Measurements from ENCODE around the gene HLA-DMB. TPM values are rescaled to one million over a fixed set of nuclear protein-coding genes. Genes with fewer than 3 reads are reported as not detected.

The HLA-DMB gene
- total and polyA plus RNA-seq, 10 of the 15 experiments (the other 5 are each of a cell fraction or from before 2014, with no cell fraction given), result 114 to 173 (median 150) TPM

DNA sequence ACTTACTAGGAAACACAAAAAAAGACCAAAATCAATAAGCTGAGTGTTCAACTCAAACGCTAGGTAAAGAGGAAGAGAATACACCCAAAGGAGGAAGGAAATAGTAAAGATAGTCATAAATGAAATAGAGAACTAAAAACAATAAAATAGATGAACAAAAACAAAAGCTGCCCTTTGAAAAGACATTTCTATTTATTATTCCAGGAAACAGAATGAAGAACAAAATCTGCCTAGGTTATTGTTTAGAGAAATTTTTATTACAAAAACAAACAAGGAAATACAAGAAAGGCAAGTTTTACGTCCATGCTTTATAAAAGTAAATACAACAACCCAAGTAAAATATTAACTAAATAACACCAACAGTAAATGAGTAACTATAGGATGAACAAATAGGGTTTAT is 20.1 kb downstream of the HLA-DMB start (continued):
- 0 out of 2 replicates have a peak, but pooled peaks have one; percentile 23 for TF ChIP-seq NFIC (IDR thresholded peaks at IDR 0.05; ENCODE audit: low read depth, low read length)
- no peak for TF ChIP-seq KLF5 (IDR thresholded peaks at IDR 0.05; ENCODE audit: partially characterized antibody)

DNA sequence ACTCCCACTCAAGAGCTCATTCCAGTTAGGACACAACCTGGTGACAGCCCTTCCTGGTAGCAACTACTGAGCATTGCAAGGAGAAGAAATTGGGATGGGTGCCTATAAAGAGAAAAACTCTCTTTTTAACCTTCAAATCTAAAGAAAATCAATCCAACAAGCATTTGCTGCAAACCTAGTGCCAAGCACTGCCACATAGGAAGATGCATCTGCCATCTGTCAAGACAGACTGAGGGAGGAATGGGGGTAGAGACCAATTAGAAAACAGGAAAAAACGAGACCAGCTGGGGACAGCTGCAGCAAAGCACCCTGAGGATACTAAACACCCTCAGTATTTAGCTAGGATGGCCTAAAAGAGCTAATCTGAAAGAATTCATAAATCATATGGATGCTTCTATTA is 27.9 kb downstream of the HLA-DMB start:
- no TSS peak for BruUV-seq (replicated peaks)
- no peaks in the 10 kb centered on the region for H3K4me1 ChIP-seq (ENCODE audit: control insufficient read depth, insufficient read depth, low read length)
- H3K27ac ChIP-seq (ENCODE audit: control insufficient read depth, insufficient read depth), result no peak overlapping the region
- DNase-seq (ENCODE audit: low read depth, low spot score) (no peak), FAIRE-seq (no peak), ATAC-seq (no peak)
- POLR2A ChIA-PET, result interaction anchor here (1.0 to 1.4 kb wide), 4 partner anchors 18 to 76 kb away, joined by 3 read pairs; partner anchors contain the start of gene HLA-DMA
- 0% methylated on average over 1 of the region's 1 CpG for WGBS (ENCODE audit: insufficient coverage, insufficient replicate concordance, low lambda C conversion rate, missing lambda C conversion rate)
- no peaks in the 10 kb centered on the region for H3K79me2 ChIP-seq (ENCODE audit: control insufficient read depth, insufficient read depth, low read length)
- intact Hi-C loops (cut with micrococcal nuclease; ENCODE audit: unreplicated experiment) (no loop called here), in situ Hi-C loops (cut with MboI) (no loop called here)
- RAD21 ChIA-PET (ENCODE audit: unreplicated experiment), result interaction anchor here (0.5 to 1.2 kb wide), 5 partner anchors 21 to 487 kb away, joined by 3 read pairs; no protein-coding TSS in a partner anchor
- H3K4me2 ChIP-seq (ENCODE audit: control insufficient read depth, insufficient read depth), result no peak overlapping the region
- CTCF ChIA-PET, result interaction anchor here (0.6 to 3.0 kb wide), 12 partner anchors 10 to 511 kb away, joined by 3 to 23 read pairs (median 4); partner anchors contain the start of genes BRD2 and HLA-DMA
- no peak overlapping the region for H3K4me3 ChIP-seq
- no peaks in the 10 kb centered on the region for H3K9me3 ChIP-seq (replicated peaks; ENCODE audit: control insufficient read depth, insufficient read depth, low read length)
- H2AFZ ChIP-seq (ENCODE audit: control insufficient read depth, low read depth, low read length), result no peak overlapping the region
- SMC1A ChIA-PET (ENCODE audit: uncharacterized antibody, unreplicated experiment), result interaction anchor here (1.2 to 3.1 kb wide), 9 partner anchors 9 to 71 kb away, joined by 3 to 16 read pairs (median 7); no protein-coding TSS in a partner anchor
- no peaks in the 10 kb centered on the region for H4K20me1 ChIP-seq (ENCODE audit: control insufficient read depth, insufficient read depth)
- no peaks in the 10 kb centered on the region for H3K27me3 ChIP-seq (replicated peaks in 1 of 2; ENCODE audit: control insufficient read depth in 2 of 2, insufficient read depth in 2 of 2, low read length in 1 of 2)
- H3K36me3 ChIP-seq (ENCODE audit: control insufficient read depth in 2 of 2, insufficient read depth in 2 of 2, low read length in 1 of 2), result no peaks in the 10 kb centered on the region
- H3K9ac ChIP-seq (ENCODE audit: control insufficient read depth, insufficient read depth, low read length), result no peak overlapping the region
- TF ChIP-seq ZNF24 (IDR thresholded peaks at IDR 0.05), result no peak
- TF ChIP-seq HDAC6 (IDR thresholded peaks at IDR 0.05; ENCODE audit: unreplicated experiment), result no peak
- no peak for TF ChIP-seq NRF1 (conservative IDR thresholded peaks at IDR 0.05; ENCODE audit: low read depth, low read length)
- TF ChIP-seq, protein P1, sequence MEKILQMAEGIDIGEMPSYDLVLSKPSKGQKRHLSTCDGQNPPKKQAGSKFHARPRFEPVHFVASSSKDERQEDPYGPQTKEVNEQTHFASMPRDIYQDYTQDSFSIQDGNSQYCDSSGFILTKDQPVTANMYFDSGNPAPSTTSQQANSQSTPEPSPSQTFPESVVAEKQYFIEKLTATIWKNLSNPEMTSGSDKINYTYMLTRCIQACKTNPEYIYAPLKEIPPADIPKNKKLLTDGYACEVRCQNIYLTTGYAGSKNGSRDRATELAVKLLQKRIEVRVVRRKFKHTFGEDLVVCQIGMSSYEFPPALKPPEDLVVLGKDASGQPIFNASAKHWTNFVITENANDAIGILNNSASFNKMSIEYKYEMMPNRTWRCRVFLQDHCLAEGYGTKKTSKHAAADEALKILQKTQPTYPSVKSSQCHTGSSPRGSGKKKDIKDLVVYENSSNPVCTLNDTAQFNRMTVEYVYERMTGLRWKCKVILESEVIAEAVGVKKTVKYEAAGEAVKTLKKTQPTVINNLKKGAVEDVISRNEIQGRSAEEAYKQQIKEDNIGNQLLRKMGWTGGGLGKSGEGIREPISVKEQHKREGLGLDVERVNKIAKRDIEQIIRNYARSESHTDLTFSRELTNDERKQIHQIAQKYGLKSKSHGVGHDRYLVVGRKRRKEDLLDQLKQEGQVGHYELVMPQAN (conservative IDR thresholded peaks at IDR 0.05), result no peak
- TF ChIP-seq, protein P2, sequence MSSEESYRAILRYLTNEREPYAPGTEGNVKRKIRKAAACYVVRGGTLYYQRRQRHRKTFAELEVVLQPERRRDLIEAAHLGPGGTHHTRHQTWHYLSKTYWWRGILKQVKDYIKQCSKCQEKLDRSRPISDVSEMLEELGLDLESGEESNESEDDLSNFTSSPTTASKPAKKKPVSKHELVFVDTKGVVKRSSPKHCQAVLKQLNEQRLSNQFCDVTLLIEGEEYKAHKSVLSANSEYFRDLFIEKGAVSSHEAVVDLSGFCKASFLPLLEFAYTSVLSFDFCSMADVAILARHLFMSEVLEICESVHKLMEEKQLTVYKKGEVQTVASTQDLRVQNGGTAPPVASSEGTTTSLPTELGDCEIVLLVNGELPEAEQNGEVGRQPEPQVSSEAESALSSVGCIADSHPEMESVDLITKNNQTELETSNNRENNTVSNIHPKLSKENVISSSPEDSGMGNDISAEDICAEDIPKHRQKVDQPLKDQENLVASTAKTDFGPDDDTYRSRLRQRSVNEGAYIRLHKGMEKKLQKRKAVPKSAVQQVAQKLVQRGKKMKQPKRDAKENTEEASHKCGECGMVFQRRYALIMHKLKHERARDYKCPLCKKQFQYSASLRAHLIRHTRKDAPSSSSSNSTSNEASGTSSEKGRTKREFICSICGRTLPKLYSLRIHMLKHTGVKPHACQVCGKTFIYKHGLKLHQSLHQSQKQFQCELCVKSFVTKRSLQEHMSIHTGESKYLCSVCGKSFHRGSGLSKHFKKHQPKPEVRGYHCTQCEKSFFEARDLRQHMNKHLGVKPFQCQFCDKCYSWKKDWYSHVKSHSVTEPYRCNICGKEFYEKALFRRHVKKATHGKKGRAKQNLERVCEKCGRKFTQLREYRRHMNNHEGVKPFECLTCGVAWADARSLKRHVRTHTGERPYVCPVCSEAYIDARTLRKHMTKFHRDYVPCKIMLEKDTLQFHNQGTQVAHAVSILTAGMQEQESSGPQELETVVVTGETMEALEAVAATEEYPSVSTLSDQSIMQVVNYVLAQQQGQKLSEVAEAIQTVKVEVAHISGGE (CRISPR knock-in tag; IDR thresholded peaks at IDR 0.05), result no peak
- TF ChIP-seq CEBPZ (IDR thresholded peaks at IDR 0.05; ENCODE audit: low read depth, low read length), result no peak
- no peak for TF ChIP-seq PAX8 (IDR thresholded peaks at IDR 0.05)
- TF ChIP-seq ATF7 (IDR thresholded peaks at IDR 0.05; ENCODE audit: low read depth), result no peak
- no peak for TF ChIP-seq TARDBP (IDR thresholded peaks at IDR 0.05; ENCODE audit: borderline replicate concordance)
- no peak for TF ChIP-seq YBX1 (IDR thresholded peaks at IDR 0.05)
- TF ChIP-seq HDAC2 (IDR thresholded peaks at IDR 0.05), result no peak
- TF ChIP-seq RAD51 (IDR thresholded peaks at IDR 0.05), result no peak
- TF ChIP-seq RFX5 (IDR thresholded peaks at IDR 0.05; ENCODE audit: low read depth, low read length), result no peak

Data from GM12878 (cell line).